ENCODE results near the gene PTPRN2.

GRCh38 chr7:158260567-158261361, 326.9 kb downstream of the PTPRN2 start:
- TF ChIP-seq HDGF (IDR thresholded peaks at IDR 0.05; ENCODE audit: borderline replicate concordance) (no peak), ELF4 (IDR thresholded peaks at IDR 0.05) (no peak), NFRKB (IDR thresholded peaks at IDR 0.05) (no peak), ZNF384 (IDR thresholded peaks at IDR 0.05) (no peak), SP1 (IDR thresholded peaks at IDR 0.05) (no peak), PKNOX1 (IDR thresholded peaks at IDR 0.05) (no peak), FOXM1 (IDR thresholded peaks at IDR 0.05; ENCODE audit: borderline replicate concordance) (no peak), FOXK2 (IDR thresholded peaks at IDR 0.05) (no peak)
